NK-92 treated with Interleukin-12 subunit alpha and Interleukin-12 subunit beta, amount 100 ng/mL, for 24 hours (cell line): Measurements from ENCODE around the gene TANGO6.

Experiments
- DNase-seq: peaks from one replicate; lab custom pipeline; 2025; lab: John Stamatoyannopoulos, UW

Gene TANGO6

DNA sequence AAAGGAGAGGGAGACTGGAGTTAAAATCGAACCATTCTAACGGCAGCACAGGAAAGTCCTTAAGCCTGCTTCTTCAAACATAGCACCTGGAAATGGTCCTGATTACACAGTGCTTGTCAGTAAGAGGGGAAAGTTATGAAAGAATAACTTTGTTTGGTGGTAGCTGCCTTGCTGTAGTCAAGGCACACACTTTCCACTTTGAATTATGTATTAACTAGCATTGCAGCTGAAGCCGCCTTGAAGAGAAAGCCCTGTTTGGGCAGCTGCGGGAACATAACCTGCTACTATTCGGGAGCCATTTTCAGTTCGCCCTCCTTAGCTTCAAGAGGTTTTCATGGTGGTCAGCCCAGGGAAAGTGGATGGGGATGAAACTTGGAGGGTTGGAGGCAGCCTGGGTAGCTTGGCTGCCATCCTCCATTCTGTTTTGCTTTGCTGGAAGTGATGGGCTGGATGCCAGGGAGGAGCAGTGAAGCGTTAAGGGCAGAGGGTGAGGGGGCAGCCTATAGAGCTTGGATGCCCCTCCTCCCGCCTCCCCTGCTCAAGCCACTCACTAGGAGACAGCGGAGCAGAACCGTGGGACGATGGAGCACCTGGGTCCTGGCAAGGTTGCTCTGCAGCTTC, 256.9 kb downstream of the TANGO6 start:
- DNase-seq: no peak

DNA sequence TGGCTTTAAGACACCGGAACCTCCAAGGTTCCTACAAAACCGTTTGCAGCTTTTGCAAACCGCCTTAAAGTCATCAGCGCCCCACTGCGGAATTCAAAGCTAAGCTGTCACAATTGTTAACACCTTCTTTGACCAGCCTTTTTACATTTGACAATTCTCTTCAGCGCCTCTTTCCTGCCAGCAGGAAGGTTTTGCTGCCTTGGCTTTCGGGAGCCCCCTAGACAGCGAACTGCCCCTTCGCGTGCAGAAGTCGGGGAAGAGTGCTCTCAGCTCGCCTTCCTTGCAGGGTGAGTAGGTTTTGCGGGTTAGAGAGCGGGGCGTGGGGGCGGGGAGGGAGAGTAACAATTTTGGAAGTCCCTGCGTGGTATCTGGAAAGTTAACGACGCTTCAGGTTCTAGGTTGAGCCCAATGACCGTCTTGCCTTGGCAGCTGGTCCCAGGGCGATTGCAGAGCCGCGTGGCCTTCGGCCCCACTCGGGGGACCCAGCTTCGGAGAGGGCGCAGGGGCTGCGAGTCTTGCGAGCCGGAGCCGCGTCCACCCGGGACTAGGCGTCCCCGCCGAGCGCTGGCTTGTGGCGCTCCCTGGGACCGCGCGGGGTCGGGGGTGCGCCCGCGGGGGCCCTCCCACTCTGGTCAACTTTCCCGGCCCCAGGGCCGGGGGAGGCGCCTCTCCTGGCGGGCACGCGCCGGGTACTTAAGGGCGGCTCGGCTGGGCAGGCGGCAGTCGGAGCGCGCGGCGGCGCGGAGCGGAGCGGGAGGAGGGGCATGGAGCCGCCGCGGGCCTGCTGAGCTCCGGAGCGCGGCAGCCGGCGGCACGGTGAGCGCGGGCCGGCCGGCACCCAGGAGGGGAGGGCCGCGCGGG, 262.4 kb downstream of the TANGO6 start, which contains the start of gene HAS3:
TSS of gene HAS3 (plus strand) at position 153 of the 861 bp plus-strand sequence. CDS start 3,743 bp downstream, outside the sequence.
- DNase-seq: no peak

DNA sequence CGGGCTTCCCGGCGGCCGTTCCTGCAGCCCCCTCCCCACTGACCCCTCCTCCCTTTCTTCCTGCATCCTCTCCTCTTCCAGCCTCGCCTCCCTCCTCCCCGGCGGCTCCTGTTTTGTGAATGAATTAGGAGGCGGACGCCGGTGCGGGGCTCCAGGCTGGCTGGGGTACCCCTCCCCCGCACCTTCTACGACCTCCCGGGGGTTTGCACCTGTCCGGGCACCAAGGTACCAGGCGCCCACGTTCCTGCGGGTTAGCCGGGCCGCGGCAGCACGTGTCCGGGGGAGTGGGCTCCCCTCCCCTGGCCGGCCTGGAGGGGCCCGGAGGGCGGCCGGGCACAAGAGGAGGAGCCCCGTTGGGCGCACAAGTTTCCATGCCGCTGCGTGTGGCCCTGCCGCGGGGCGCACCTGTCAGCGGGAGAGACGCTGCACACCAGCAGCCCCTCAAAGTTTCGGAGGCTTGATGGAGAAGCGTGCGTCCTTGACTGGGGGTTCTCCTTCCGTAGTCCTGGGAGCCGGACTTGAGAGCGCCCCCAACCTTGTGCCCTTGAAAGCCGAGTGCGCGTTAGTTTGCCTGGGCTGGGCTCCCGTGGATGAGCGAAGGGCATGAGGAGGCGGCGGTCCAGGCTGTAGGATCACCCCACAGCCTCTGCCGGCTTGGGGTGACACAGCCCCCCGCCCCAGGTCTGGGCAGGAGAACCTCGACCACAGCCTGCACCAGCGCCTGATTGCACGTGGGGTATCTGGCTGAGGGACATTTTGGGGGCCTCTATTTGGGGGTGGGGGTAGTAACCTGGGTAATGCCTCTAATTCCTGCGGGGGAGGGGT, 263.4 kb downstream of the TANGO6 start:
- DNase-seq: no peak

DNA sequence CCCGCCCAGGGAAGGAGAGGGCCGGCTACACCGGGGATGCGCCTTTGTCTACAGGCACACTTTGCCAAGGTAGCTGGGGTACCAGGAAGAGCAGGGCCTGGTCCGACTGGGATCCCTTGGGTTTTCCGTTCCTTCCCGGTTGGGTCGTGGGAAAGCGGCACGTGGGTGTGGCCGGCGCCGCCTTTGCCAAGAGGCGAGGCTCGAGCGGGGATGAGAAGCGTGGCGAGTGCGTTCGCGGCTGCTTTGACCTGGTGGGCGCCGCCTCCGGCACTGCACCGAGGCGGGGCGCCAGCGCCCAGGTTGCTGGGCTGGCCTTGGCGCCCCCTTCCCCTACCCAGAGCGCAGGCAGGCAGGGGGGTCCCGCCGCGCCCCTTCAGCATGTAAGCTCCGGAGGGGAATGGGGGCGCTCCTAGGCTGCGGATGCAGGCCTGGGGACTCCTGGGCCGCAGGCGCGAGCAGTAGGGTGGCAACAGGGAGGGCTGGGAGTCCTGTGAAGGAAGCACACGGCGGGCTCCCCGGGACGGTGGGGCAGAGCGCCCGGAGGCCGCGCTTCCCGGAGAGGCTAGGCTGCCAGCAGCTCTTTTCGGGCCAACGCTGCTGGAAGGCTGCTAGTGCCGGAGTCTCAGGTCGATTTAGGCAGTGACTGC, 264.1 kb downstream of the TANGO6 start:
- no peak for DNase-seq

DNA sequence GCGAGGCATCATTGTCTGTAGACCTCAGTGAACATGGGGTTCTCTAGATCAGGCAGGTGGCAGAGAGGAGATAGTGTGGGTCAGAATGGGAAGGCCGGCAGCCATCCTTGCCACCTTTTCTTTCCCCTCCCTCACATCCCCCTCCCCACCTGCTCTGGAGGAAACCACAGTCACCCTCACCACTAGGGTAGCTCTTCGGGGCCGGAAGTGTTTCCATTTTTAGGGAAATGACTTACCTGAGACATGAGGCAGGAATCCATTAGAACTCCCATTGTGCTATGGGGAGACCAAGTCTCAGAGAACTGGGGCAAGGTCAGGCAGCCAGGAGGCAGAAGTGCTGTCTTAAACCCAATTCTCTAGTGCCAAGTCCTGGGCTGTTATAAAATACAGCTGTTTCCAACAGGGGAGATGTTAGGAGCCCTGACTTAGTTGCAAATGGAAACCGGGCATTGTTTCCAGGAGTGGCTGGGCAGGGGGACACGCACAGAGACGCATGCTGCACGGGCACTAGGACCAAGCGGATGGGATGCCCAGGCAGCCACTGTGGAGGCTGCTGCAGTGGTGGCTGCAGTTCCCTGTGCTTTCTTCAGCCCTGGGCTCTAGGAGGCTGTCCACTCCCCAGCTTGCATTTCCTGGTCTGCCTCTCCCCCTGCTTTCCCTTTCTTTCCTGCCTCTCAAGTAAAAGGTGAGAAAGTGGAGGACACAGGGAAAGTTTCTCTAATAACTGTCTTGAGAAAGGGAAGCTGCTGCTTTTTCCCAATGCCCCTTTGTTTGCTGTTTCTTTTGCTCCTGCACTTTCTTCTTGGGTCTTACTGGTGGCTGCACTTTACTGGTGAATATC, 265.0 kb downstream of the TANGO6 start:
- no peak for DNase-seq

DNA sequence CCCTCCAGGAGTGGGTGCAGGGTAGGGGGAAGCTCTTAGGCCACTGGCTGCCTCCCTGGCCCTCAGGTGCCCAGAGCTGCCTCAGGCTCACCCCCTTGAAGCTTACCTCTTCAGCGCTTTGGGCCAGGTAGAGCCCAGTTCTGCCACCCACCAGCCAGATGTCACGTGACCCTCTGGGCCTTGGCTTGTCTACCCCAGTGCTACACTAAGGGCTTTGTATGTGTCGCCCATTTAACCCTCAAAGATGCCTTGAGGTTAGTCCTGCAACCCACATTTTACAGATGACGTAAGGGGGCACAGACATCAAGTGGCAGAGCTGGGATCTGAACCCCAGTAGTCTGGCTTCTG, 265.5 kb downstream of the TANGO6 start:
- no peak for DNase-seq

DNA sequence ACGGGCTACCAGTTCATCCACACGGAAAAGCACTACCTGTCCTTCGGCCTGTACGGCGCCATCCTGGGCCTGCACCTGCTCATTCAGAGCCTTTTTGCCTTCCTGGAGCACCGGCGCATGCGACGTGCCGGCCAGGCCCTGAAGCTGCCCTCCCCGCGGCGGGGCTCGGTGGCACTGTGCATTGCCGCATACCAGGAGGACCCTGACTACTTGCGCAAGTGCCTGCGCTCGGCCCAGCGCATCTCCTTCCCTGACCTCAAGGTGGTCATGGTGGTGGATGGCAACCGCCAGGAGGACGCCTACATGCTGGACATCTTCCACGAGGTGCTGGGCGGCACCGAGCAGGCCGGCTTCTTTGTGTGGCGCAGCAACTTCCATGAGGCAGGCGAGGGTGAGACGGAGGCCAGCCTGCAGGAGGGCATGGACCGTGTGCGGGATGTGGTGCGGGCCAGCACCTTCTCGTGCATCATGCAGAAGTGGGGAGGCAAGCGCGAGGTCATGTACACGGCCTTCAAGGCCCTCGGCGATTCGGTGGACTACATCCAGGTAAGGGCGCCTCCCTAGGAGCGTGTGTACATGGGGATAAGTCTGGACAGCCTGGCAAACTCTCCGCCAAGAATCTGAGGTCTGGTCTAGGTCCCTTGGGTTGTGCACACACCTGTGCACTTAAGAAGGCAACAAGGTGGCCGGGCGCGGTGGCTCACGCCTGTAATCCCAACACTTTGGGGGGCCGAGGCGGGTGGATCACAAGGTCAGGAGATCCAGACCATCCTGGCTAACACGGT, 266.3 kb downstream of the TANGO6 start:
- DNase-seq: no peak

DNA sequence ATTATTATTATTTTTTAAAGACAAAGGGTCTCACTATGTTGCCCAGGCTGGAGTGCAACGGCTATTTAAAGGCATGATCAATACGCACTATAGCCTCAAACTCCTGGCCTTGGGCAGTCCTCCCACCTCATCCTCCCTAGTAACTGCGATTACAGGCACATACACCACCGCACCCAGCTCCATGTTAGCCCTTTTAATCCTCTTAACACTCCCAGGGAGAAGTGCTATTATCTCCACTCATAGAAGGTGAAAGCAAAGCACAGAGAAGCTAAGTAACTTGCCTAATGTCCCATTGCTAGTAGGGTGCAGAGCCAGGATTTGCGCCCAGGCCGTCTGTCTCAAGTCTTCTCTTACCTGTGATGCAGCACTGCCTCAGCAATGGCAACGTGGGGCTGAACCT, 267.1 kb downstream of the TANGO6 start:
- DNase-seq: no peak

DNA sequence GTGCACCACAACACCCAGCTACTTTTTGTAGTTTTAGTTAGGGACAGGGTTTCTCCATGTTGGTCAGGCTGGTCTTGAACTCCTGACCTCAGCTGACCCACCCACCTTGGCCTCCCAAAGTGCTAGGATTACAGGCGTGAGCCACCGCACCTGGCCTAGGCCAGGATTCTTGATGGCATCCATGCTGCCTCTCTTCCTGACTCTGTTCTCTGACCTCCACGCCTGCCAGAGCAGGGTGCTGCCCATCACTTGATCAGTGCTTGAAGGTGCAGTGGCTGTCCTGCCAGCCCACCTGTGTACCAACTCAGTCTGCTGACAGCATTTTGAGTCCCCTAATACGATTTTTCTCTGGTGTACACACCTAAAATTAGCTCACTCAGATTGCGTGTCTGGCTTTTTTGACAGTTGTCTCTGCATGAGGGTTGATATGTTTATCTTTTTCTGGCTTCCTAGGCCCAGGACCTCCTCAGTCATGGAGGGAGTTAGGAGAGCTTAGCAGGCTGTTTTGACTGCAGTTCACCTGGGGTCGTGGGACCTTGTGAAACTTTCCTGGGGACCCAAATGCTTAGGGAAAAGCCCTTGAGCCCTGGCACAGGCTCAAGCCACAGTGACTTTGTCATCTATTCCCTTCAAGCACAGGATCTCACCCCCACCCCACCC, 268.0 kb downstream of the TANGO6 start:
- DNase-seq: no peak

DNA sequence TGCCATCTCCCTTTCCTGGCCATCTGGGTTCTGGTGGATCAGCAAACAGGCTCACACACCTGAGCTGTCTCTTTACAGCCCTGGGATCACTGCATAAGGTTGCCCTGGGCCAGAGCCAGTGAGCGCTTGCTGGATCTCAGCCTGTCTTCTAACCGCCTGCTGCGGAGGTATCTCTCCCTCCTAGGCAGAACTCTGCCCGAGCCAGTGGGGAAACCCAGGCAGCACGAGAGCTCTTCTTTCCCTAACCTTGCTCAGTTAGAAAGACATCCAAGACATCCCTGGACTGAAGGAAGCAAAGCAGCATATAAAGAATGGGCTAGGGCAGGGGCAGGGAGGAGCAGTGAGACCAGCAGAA, 268.5 kb downstream of the TANGO6 start:
- DNase-seq: no peak

DNA sequence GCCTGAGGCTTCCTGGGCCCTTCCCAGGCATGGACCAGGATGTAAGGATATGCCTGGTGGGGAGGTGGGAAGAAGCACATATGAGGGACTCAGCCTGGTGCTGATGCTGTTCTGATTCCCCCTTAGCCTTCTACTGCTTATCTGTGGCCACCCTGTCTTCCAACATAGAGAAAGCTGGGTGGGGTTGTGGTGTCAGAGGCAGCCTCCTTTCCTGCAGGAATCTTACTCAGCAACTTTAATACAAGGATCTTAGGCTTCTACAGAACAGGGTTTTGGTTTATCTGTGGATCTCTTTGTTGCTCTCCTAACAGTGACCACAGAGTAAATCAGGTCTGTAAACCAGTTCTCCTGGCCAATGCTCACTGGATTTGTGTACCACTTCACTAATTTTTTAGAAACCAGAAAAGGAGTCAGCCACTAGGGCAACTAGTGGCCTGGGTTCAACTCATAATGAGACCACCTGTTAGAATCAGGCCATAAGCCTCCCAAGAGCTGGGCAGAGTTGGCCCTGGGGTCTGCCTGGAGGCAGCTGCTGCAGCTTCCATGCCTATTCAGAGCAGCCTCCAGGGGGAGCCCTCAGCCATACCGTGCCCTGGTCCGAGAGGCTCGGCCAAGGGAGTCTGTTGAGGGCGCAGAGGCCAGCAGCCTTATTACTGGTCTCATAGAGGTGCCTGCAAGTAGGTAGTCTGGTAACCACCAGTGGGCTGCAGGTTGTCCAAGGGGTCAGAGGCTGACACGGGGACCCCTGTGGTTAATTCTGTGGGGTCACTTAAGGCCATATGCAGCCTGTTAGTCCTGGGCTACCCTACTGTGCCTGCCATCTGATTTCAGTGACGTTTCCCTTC, 269.2 kb downstream of the TANGO6 start:
- DNase-seq: peak; percentile 6

DNA sequence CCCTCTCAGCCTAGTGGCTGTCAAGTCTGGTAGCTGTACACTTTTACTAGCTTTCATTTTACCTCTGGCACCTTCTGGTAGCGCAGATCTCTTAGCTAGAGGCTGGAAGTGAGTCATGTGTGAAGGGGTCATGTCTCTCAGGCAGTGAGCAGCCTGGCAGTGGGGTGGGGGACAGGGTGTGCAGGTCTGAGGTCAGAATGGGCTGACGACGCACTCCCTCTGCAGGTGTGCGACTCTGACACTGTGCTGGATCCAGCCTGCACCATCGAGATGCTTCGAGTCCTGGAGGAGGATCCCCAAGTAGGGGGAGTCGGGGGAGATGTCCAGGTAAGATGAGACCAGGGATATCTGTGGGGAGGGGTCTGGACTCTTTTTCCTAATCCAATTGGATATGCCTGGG, 269.9 kb downstream of the TANGO6 start:
- no peak for DNase-seq

DNA sequence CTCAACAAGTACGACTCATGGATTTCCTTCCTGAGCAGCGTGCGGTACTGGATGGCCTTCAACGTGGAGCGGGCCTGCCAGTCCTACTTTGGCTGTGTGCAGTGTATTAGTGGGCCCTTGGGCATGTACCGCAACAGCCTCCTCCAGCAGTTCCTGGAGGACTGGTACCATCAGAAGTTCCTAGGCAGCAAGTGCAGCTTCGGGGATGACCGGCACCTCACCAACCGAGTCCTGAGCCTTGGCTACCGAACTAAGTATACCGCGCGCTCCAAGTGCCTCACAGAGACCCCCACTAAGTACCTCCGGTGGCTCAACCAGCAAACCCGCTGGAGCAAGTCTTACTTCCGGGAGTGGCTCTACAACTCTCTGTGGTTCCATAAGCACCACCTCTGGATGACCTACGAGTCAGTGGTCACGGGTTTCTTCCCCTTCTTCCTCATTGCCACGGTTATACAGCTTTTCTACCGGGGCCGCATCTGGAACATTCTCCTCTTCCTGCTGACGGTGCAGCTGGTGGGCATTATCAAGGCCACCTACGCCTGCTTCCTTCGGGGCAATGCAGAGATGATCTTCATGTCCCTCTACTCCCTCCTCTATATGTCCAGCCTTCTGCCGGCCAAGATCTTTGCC, 271.1 kb downstream of the TANGO6 start:
- no peak for DNase-seq

DNA sequence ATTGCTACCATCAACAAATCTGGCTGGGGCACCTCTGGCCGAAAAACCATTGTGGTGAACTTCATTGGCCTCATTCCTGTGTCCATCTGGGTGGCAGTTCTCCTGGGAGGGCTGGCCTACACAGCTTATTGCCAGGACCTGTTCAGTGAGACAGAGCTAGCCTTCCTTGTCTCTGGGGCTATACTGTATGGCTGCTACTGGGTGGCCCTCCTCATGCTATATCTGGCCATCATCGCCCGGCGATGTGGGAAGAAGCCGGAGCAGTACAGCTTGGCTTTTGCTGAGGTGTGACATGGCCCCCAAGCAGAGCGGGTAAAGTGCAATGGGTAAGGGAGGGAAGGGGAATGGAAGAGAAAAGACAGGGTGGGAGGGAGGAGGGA, 271.6 kb downstream of the TANGO6 start:
- no peak for DNase-seq

DNA sequence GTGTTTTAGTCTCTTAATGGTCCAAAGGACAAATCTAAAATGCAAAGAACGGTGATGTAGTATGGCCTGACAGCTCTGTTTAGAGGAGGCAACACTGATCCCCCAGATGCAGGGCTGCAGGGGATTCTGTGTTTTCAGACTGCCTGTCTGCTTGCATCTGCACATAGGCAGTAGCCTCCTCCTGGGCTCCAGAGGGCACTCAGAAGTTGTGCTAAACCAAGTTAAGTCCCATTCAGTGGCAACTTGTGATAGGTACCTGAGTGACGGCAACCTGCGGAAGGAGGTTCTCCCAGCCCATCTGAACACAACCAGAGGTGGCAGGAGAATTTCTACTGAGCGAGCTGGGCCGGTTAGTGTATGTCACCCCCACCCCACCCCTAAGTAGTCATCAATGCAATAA, 272.0 kb downstream of the TANGO6 start:
- DNase-seq: no peak

DNA sequence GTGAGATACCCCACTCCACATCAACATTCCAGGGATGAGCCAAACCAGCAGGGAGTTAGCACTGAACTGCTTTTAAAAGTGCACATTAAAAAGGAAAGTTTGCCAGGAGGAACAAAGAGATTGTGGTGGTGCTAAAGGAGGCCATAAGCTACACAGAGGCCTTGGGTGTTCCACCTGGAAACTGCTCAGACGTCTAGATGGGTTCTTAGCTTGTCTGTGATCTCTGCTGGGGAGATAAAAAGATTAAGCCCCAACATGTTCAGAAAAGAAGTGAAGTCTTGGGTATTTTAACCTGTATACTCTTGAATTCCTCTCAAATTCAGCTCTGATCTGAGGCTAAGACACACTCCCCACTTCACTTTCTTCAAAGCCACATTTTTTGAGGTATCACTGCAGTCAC, 272.5 kb downstream of the TANGO6 start:
- DNase-seq: no peak

DNA sequence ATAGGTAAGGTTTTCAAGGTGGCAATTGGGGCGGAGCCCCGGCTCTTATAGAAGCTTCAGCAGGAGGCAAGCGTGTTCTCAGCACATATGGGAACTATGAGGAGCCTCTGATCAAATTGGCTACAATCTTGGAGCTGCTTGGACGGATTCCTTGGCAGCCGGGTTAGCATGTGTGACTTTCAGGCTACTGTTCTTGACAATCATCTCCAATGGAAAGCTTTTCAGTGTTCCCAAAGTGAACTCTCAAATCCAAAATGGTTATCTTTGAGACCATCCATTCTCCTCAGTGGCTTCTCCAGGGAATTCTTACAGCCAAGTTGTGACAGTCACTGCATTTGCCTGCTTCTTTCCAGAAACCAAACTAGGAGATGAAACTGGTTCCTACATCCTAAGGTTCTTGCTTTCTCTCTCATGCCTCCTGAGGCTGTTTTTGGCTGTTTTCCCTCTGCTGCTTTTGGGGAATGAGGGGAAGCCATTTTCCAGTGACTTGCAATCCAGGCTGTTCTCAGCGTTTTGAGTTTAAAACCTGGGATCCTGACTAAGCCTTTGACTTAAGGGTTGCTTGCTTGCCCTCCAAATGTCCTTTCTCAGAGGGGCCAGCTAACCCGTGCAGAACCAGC, 273.0 kb downstream of the TANGO6 start:
- no peak for DNase-seq

DNA sequence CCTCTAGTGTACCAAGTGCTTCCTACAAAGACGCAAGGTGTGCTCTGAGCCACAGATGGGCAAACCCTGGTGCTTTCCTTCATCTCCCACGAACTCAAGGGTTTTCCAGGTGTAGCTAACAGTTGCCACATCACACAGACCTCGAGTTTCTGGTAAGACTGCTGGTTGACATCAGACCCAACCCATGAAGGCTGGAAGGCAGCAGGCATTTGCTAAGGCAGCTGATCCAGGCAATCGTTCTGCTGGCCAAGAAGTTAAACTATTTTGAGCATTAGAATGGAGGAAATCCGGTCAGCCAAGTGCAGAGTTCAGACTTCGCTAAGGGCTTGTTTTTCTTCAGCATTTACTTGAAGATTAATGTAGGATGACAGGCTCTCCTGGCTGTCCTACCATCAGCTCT, 273.6 kb downstream of the TANGO6 start:
- no peak for DNase-seq
